Motor neuron (in vitro differentiated cells): ENCODE results near the gene BLTP3A. TPM values are rescaled to one million over a fixed set of nuclear protein-coding genes. Genes with fewer than 3 reads are reported as not detected.
"Not testable (repeated sequence)": the region's sequence is repeated elsewhere in the genome, so short reads cannot be mapped to it uniquely, and the experiment has no call there.

Experiments
- ATAC-seq, 8 experiments: fragments of 200-7000 bp; cut with Tn5 transposase; replicated peaks in 6 of 8; 2 replicates each; pipeline ENCODE4 v1.8.0; 2021; ENCODE audit warnings: mild to moderate bottlenecking in 8 of 8, moderate library complexity in 8 of 8
- H3K27ac ChIP-seq, 2 donors: fragments of 250-450 bp; sonication (Bioruptor Pico); 2 replicates each; pipeline ENCODE4 v1.9.0; 2021; ENCODE audit warnings: antibody characterized with exemption in 2 of 2, mild to moderate bottlenecking in 2 of 2, moderate library complexity in 1 of 2
- H3K4me1 ChIP-seq, 2 donors: fragments of 250-450 bp; sonication (Bioruptor Pico); replicated peaks in 1 of 2; 2 replicates each; pipeline ENCODE4 v1.6.1; 2021; ENCODE audit warnings: antibody characterized with exemption in 2 of 2, mild to moderate bottlenecking in 2 of 2, moderate library complexity in 1 of 2
- H3K4me3 ChIP-seq, 5 donors: fragments of 250-450 bp; sonication (Bioruptor Pico); 2 replicates each; pipeline ENCODE4 v1.9.0; 2021; ENCODE audit warnings: antibody characterized with exemption in 5 of 5, mild to moderate bottlenecking in 5 of 5, moderate library complexity in 4 of 5
- WGBS, 10 experiments: fragments of 450-650 bp; shearing (Covaris generic); methylation state at CpG; one replicate each; pipeline ENCODE4 v1.0.0; 2022; 5-methylcytosine and 5-hydroxymethylcytosine counted together
- in situ Hi-C, 9 experiments: fragments of 400-800 bp; cut with MboI; loops; one replicate each; pipeline ENCODE4 v1.15.0; 2021; ENCODE audit warnings: low sequenced_read_pairs in 9 of 9, low pct_unique_long_range_greater_than_20kb in 2 of 9; ENCODE audit not compliant: unreplicated experiment in 9 of 9
- total RNA-seq, 8 experiments: library from RNA; unstranded; fragments of 300-600 nt; gene quantifications; 2 replicates each; pipeline versions ENCODE4 v1.2.3 to v1.2.4, GENCODE V29; 2022

BLTP3A gene
- total RNA-seq, 8 experiments from 2014 or later: 9.4 to 17.0 (median 12.8) TPM

GRCh38 chr6:34771727-34772126 is 20.2 kb upstream of the BLTP3A start:
- WGBS, 10 experiments: 60 to 100% (median 100%) methylated on average over 1 of the region's 1 CpG; no CpG with 5 or more reads in 3 of the 10 experiments
- Histone ChIP-seq H3K4me1 (no peaks in the 10 kb centered on the region), H3K4me3 (no peak overlapping the region), H3K27ac (no peak overlapping the region)
- ATAC-seq: no peak
- in situ Hi-C loops: no loop called here

GRCh38 chr6:34772940-34773339 is 18.9 kb upstream of the BLTP3A start:
- H3K27ac ChIP-seq: no peak overlapping the region
- H3K4me1 ChIP-seq: no peaks in the 10 kb centered on the region
- ATAC-seq: no peak
- WGBS, 10 experiments: 57 to 100% (median 83%) methylated on average over 1 to 4 of the region's 4 CpGs
- no peak overlapping the region for H3K4me3 ChIP-seq
- in situ Hi-C loops: no loop called here

- 83 to 100% (median 95%) methylated on average over 1 to 4 of the region's 4 CpGs; no CpG with 5 or more reads in 2 of the 10 experiments for WGBS, 10 experiments
- ATAC-seq: no peak
- Histone ChIP-seq H3K4me1 (no peaks in the 10 kb centered on the region), H3K4me3 (no peak overlapping the region), H3K27ac (no peak overlapping the region)
- in situ Hi-C loops: no loop called here
Observed at GRCh38 chr6:34773916-34774315, 18.0 kb upstream of the BLTP3A start.

- ATAC-seq: no peak
- Histone ChIP-seq H3K4me1 (no peaks in the 10 kb centered on the region), H3K27ac (no peak overlapping the region), H3K4me3 (no peak overlapping the region)
- in situ Hi-C loops: no loop called here
- 57 to 100% (median 73%) methylated on average over 1 to 2 of the region's 2 CpGs; no CpG with 5 or more reads in 3 of the 10 experiments for WGBS, 10 experiments
Observed at GRCh38 chr6:34774967-34775366, 16.9 kb upstream of the BLTP3A start.

- H3K27ac ChIP-seq, in situ Hi-C loops, H3K4me3 ChIP-seq, H3K4me1 ChIP-seq: not testable (repeated sequence)
- WGBS, 10 experiments: 80 to 100% methylated on average over 2 of the region's 9 CpGs; no CpG with 5 or more reads in 8 of the 10 experiments
- ATAC-seq: peak in 1 of 8 experiments; percentile 25
Observed at GRCh38 chr6:34785375-34785774, 6.5 kb upstream of the BLTP3A start.

GRCh38 chr6:34787152-34787551 is 4.7 kb upstream of the BLTP3A start:
- H3K4me3 ChIP-seq, H3K27ac ChIP-seq, ATAC-seq, in situ Hi-C loops, H3K4me1 ChIP-seq: not testable (repeated sequence)
- WGBS, 10 experiments: no CpG with 5 or more reads among the region's 2 CpGs

- Histone ChIP-seq H3K27ac (no peak overlapping the region), H3K4me3 (no peak overlapping the region), H3K4me1 (no peaks in the 10 kb centered on the region)
- in situ Hi-C loops: no loop called here
- no peak for ATAC-seq
- WGBS, 10 experiments: 80 to 100% (median 100%) methylated on average over 1 to 5 of the region's 5 CpGs; no CpG with 5 or more reads in 3 of the 10 experiments
Observed at GRCh38 chr6:34788111-34788510, 3.8 kb upstream of the BLTP3A start.

- peaks cover 3 to 6% of the 10 kb centered on the region in 2 donors for H3K4me1 ChIP-seq
- peak overlapping the region; percentile 87 to 94 for H3K27ac ChIP-seq
- ATAC-seq: peak; percentile 16 to 76 (median 72)
- WGBS, 10 experiments: 0 to 44% (median 23%) methylated on average over 4 to 11 of the region's 19 CpGs; no CpG with 5 or more reads in 2 of the 10 experiments
- in situ Hi-C loops: no loop called here
- peak overlapping the region; percentile 58 to 99 (median 90) for H3K4me3 ChIP-seq
Observed at GRCh38 chr6:34791164-34791700, 651 bp upstream of the BLTP3A start.

- peak; percentile 10 to 36 (median 21) for ATAC-seq
- H3K4me3 ChIP-seq: peak overlapping the region; percentile 58 to 99 (median 90)
- WGBS, 10 experiments: 0 to 20% (median 8%) methylated on average over 1 to 9 of the region's 20 CpGs; no CpG with 5 or more reads in 1 of the 10 experiments
- H3K4me1 ChIP-seq: peaks cover 3 to 6% of the 10 kb centered on the region in 2 donors
- in situ Hi-C loops: no loop called here
- H3K27ac ChIP-seq: peak overlapping the region; percentile 87 to 94
Observed at GRCh38 chr6:34792605-34793500, 970 bp downstream of the BLTP3A start.

GRCh38 chr6:34793877-34794276 is 2.0 kb downstream of the BLTP3A start:
- WGBS, 10 experiments: 80 to 100% (median 98%) methylated on average over 2 to 6 of the region's 6 CpGs; no CpG with 5 or more reads in 2 of the 10 experiments
- no peak overlapping the region for H3K27ac ChIP-seq
- peak overlapping the region in 2 of 5 donors; percentile 61 to 99 for H3K4me3 ChIP-seq
- in situ Hi-C loops: no loop called here
- no peak for ATAC-seq
- H3K4me1 ChIP-seq: peaks cover 3 to 6% of the 10 kb centered on the region in 2 donors

GRCh38 chr6:34795836-34796425 is 4.0 kb downstream of the BLTP3A start:
- in situ Hi-C loops: no loop called here
- Histone ChIP-seq H3K4me3 (no peak overlapping the region), H3K4me1 (peaks cover 3 to 6% of the 10 kb centered on the region in 2 donors), H3K27ac (no peak overlapping the region)
- ATAC-seq: peak in 2 of 8 experiments; percentile 9 to 11
- 33 to 93% (median 57%) methylated on average over 1 to 2 of the region's 2 CpGs; no CpG with 5 or more reads in 4 of the 10 experiments for WGBS, 10 experiments

GRCh38 chr6:34798057-34798456 is 6.2 kb downstream of the BLTP3A start:
- in situ Hi-C loops: no loop called here
- no peak overlapping the region for H3K27ac ChIP-seq
- WGBS, 10 experiments: 80 to 100% (median 95%) methylated on average over 1 to 3 of the region's 3 CpGs
- ATAC-seq: no peak
- H3K4me1 ChIP-seq: peaks cover 3 to 6% of the 10 kb centered on the region in 2 donors
- H3K4me3 ChIP-seq: no peak overlapping the region

- Histone ChIP-seq H3K4me1 (no peaks in the 10 kb centered on the region), H3K4me3 (no peak overlapping the region), H3K27ac (no peak overlapping the region)
- no peak for ATAC-seq
- in situ Hi-C loops: no loop called here
- WGBS, 10 experiments: 50 to 100% (median 83%) methylated on average over 1 to 3 of the region's 3 CpGs; no CpG with 5 or more reads in 1 of the 10 experiments
Observed at GRCh38 chr6:34799547-34799946, 7.7 kb downstream of the BLTP3A start.
